ENCODE results near the gene PYROXD2.

The PYROXD2 gene

DNA sequence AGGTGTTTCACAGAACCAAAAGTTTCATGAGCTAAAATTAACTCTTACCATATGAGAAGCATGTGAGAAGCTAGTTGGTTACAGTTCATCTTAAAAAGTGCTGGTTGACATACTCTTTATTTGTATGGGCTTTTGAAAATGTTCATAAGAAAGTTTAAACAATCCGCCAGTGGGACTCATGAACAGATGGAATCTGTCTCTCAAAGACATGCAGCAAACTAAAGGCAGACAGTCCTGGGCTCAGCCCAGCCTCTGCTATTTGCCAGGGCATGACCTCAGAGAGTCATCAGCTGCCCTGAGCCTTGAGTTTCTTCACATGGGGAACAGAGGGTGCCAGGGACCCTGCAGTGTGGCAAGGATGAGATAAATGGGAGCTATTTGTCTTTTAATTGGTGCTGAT, 3.2 kb downstream of the PYROXD2 start:
- no peak for DNase-seq

DNA sequence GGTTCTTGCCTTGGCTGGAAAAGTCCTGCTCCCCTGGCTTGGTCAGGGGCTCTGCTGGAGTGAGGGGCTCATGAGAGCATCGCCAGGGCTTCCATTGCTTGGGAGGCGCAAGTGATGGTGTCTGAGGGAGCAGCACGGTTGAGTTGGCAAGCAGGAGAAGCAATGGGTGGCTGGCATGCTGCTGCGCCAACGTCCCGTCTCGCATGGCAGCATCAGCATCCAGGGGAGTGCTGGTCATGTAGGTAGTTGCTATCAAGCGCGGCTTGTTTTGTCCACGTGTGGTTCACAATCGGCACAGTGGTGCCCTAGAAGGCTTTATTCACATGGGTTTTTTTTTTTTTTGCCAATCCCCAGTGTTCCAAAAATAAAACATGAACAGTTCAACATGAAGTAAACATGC, 3.8 kb downstream of the PYROXD2 start:
- no peak for DNase-seq

- no peak for DNase-seq
These were observed 4.2 kb downstream of the PYROXD2 start for GRCh38 chr10:98410759-98411158.

GRCh38 chr10:98410135-98410743, 4.7 kb downstream of the PYROXD2 start:
- DNase-seq, result no peak

- DNase-seq, result no peak
These were observed 6.2 kb downstream of the PYROXD2 start for GRCh38 chr10:98408799-98409198.

DNA sequence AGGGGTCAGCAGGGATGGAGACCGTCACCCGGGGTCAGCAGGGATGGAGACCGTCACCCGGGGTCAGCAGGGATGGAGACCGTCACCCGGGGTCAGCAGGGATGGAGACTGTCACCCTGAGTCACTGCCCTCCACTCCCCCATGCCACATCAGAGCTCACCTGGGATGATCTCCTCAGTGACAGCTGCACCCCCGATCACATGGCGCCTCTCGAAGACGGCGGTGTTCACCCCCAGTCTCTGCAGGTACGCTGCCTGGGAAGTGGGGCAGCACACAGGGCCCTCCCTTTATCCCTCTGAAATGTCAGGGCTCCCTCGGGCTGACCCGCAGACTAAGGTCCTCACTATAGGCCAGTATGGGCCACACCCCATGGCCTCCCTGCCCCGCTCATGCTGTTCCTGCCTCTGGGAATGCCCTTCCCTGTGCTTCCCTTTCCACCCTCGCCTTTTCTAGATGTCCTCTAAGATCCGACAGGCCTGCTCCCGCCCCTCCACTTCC, 7.2 kb downstream of the PYROXD2 start:
- DNase-seq, result no peak

GRCh38 chr10:98407017-98407743, 7.8 kb downstream of the PYROXD2 start:
- DNase-seq, result no peak

DNA sequence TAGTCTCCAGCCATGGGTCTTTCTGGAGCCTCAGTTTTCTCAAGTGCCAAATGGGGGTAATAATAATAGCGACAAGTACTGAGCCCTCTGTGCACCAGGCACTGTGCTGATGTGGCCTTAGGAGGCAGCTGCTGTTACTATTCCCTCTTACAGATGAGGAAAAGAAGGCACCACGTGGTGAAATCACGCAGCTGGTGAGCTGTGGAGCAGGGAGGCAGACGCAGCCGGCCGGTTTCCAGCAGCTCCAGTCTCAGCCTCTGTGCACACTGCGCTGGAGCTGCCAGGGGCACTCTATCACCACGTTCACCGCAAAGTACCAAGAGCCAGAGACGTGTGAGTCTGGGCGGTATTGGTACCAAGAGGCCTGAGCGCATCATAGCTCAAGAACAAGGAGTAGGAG, 9.6 kb downstream of the PYROXD2 start:
- no peak for DNase-seq

GRCh38 chr10:98404571-98405359, 10.2 kb downstream of the PYROXD2 start:
- no peak for DNase-seq

- DNase-seq, result no peak
These were observed 11.0 kb downstream of the PYROXD2 start for GRCh38 chr10:98403812-98404504.

DNA sequence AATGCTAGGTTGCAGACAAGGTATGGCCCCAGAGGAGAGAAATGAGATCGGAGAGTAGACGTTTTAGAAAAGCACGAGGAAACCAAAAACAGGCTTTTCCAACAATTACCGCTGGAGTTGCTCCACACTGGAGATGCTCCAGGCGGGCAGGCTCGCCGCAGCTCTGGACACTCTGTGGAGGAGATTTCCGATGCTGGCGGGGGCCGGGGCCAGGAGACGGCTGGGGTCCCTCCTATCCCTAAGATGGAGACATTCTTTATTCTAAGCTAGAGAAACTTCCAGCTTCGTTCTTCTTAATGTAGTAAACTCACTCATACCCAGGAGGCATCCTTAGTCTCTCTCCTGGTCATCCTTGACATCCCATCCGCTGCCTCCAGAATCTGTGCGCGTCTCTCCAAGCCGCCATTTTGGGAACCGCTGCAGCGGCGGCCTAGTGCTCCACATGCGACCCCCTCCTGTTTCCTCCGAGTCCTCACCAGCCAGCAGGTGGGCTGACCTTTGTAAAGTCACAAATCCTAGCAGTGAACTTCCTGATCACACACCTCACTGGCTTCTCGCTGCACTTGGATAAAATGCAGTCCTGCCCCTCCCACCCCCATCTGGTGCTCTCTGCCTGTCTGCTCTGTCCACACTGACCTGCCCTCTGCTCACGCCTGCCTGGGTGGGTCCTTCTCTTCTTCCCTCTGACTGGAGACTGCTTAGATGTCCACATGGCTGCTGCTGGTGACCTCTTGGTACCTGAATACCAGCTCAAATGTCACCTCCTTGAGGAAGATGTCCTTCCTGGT, 11.9 kb downstream of the PYROXD2 start:
- DNase-seq, result no peak

DNA sequence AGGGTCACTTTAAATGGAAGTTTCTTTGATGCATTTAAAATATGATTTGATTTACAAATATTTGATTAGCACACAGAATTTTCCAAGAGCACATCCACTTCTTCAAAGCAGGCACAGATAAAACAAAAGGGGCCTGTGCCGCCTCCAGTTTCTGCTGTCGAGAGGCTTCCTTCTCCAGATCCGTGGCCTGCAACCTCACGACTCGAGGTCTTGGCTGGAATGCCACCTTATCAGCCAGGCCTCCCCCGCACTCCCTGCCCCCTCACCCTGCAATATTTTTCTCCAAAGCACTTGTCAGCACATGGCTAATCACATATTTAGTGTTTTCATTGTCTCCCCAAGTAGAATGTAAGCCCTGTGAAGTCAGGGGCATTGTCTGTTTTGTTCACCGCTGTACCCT, 12.5 kb downstream of the PYROXD2 start:
- DNase-seq, result no peak

GRCh38 chr10:98400482-98400881, 14.5 kb downstream of the PYROXD2 start:
- no peak for DNase-seq

- DNase-seq, result no peak
These were observed 15.2 kb downstream of the PYROXD2 start for GRCh38 chr10:98399784-98400183.

DNA sequence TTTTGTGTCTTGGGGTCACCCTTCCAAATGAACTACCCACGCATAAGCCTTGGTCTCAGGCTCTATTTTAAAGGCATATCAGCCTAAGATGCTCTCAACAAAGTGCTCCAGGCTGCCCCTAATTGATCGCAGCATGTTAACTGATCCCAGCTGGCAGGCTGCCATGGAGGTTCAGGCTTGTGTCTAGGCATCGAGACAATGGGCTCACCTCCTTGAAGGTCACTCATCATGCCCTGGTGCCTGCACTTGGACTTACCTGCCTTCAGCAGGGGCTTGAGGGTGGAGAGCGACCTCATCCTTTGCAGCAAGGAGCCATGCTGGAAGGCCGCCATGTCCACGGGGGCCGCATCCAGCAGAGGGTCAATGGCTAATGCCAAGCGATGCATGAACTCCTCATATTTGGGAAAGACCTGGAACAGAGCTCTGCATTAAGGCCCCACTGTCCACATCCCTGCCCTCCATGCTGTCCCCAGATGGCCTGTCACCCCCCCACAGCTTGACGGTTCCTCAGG, 17.8 kb downstream of the PYROXD2 start:
- no peak for DNase-seq

DNA sequence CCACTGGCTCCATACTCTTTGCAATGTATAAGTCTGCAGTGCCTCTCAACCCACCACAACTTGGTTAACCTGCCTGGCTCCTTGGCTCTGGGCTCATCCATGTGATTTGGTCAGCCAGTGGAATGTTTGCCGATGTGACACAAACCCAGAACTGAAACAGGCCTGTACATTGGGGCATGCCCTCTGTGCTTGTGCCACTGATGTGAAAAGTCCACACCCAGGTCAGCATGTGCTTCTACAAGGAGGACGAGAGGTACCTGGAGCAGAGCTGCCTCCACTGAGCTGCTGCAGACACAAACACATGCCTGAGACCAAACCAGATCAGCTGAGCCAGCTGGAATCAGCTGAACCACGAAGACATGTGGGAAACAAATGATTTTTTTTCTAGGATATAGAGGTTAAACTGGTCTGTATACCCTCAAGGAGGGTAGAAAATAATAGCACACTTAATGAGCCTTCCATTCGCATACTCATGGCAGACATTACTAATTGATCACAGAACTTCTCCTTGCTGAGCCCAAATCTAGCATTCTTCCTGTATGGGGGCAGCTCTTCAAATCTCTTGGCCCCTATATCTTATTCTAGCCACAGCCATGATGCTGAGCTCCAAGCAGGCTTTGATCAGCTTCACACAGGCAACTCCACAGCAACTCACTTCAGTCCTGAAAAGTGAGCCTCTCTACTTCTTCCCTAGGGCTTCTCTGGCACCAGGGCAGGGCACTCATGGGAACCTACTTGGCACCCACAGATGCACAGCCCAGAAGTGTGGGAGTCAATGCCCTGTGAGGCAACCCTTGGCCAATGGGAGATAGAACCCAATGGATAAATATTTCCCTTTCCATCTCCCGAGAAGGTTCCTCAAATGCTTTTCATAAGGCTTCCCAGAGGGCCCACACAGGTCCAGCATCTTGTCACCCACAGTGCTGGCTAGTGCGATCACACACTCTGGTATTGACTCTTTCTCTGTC, 18.6 kb downstream of the PYROXD2 start:
- no peak for DNase-seq

- DNase-seq, result no peak
These were observed 20.0 kb downstream of the PYROXD2 start for GRCh38 chr10:98394851-98395440.

GRCh38 chr10:98391578-98391991, 23.4 kb downstream of the PYROXD2 start:
- no peak for DNase-seq

- no peak for DNase-seq
These were observed 23.9 kb downstream of the PYROXD2 start for GRCh38 chr10:98391065-98391464.

- no peak for DNase-seq
These were observed 24.6 kb downstream of the PYROXD2 start for GRCh38 chr10:98390406-98390805.

Data from COR-L47 (cell line).